Measurements from ENCODE around the gene GPC5. TPM values are rescaled to one million over a fixed set of nuclear protein-coding genes. Genes with fewer than 3 reads are reported as not detected.

Gene GPC5
- total RNA-seq, 1 donor from 2014 or later: 0.28 TPM

- peaks cover 5% of the 10 kb centered on the region for H3K9me3 Mint-ChIP-seq
- H3K36me3 Mint-ChIP-seq (ENCODE audit: low read depth): no peaks in the 10 kb centered on the region
- no peaks in the 10 kb centered on the region for H3K27me3 Mint-ChIP-seq (ENCODE audit: low read depth)
- DNase-seq (ENCODE audit: low read depth, low spot score): no peak
- no peak overlapping the region for H3K27ac Mint-ChIP-seq (ENCODE audit: unreplicated experiment)
- H3K4me3 Mint-ChIP-seq: no peak overlapping the region
- TF ChIP-seq CTCF (conservative IDR thresholded peaks at IDR 0.05): no peak
- no peaks in the 10 kb centered on the region for H3K4me1 Mint-ChIP-seq
These were observed 300.3 kb downstream of the GPC5 start for GRCh38 chr13:91698767-91699166.

GRCh38 chr13:91699863-91700262 is 301.4 kb downstream of the GPC5 start:
- Mint-ChIP-seq H3K4me1 (no peaks in the 10 kb centered on the region), H3K27ac (ENCODE audit: unreplicated experiment) (no peak overlapping the region), H3K36me3 (ENCODE audit: low read depth) (no peaks in the 10 kb centered on the region), H3K4me3 (no peak overlapping the region), H3K9me3 (peaks cover 9% of the 10 kb centered on the region), H3K27me3 (ENCODE audit: low read depth) (no peaks in the 10 kb centered on the region)
- no peak for DNase-seq (ENCODE audit: low read depth, low spot score)
- peak; percentile 33 for TF ChIP-seq CTCF (conservative IDR thresholded peaks at IDR 0.05)

GRCh38 chr13:91701975-91702374 is 303.6 kb downstream of the GPC5 start:
- no peak for TF ChIP-seq CTCF (conservative IDR thresholded peaks at IDR 0.05)
- H3K4me1 Mint-ChIP-seq: no peaks in the 10 kb centered on the region
- H3K4me3 Mint-ChIP-seq: no peak overlapping the region
- peaks cover 9% of the 10 kb centered on the region for H3K9me3 Mint-ChIP-seq
- H3K36me3 Mint-ChIP-seq (ENCODE audit: low read depth): no peaks in the 10 kb centered on the region
- peak overlapping the region; percentile 47 for H3K27ac Mint-ChIP-seq (ENCODE audit: unreplicated experiment)
- no peaks in the 10 kb centered on the region for H3K27me3 Mint-ChIP-seq (ENCODE audit: low read depth)
- DNase-seq (ENCODE audit: low read depth, low spot score): no peak

- Mint-ChIP-seq H3K27ac (ENCODE audit: unreplicated experiment) (no peak overlapping the region), H3K36me3 (ENCODE audit: low read depth) (no peaks in the 10 kb centered on the region), H3K27me3 (ENCODE audit: low read depth) (no peaks in the 10 kb centered on the region), H3K9me3 (peaks cover 9% of the 10 kb centered on the region), H3K4me1 (no peaks in the 10 kb centered on the region), H3K4me3 (no peak overlapping the region)
- no peak for DNase-seq (ENCODE audit: low read depth, low spot score)
- TF ChIP-seq CTCF (conservative IDR thresholded peaks at IDR 0.05): no peak
These were observed 304.0 kb downstream of the GPC5 start for GRCh38 chr13:91702411-91702810.

GRCh38 chr13:91704398-91704797 is 306.0 kb downstream of the GPC5 start:
- Mint-ChIP-seq H3K9me3 (peaks cover 9% of the 10 kb centered on the region), H3K27ac (ENCODE audit: unreplicated experiment) (no peak overlapping the region), H3K4me1 (no peaks in the 10 kb centered on the region), H3K27me3 (ENCODE audit: low read depth) (no peaks in the 10 kb centered on the region), H3K4me3 (no peak overlapping the region), H3K36me3 (ENCODE audit: low read depth) (no peaks in the 10 kb centered on the region)
- no peak for TF ChIP-seq CTCF (conservative IDR thresholded peaks at IDR 0.05)
- DNase-seq (ENCODE audit: low read depth, low spot score): no peak

GRCh38 chr13:91708558-91708957 is 310.1 kb downstream of the GPC5 start:
- no peak for DNase-seq (ENCODE audit: low read depth, low spot score)
- no peaks in the 10 kb centered on the region for H3K4me1 Mint-ChIP-seq
- no peak overlapping the region for H3K4me3 Mint-ChIP-seq
- H3K9me3 Mint-ChIP-seq: peaks cover 5% of the 10 kb centered on the region
- no peaks in the 10 kb centered on the region for H3K27me3 Mint-ChIP-seq (ENCODE audit: low read depth)
- no peaks in the 10 kb centered on the region for H3K36me3 Mint-ChIP-seq (ENCODE audit: low read depth)
- H3K27ac Mint-ChIP-seq (ENCODE audit: unreplicated experiment): no peak overlapping the region
- TF ChIP-seq CTCF (conservative IDR thresholded peaks at IDR 0.05): no peak
